Effector memory CD4-positive, alpha-beta T cell (primary cell): Measurements from ENCODE around the gene CRISPLD2.

Experiments used
- DNase-seq, 3 donors: peaks; one replicate each; pipeline ENCODE4 v3.0.0-alpha.2; 2020
- H3K27ac ChIP-seq: 2 replicates; pipeline ENCODE4 v1.7.0; 2013; ENCODE audit warnings: mild to moderate bottlenecking, low read length, moderate library complexity; ENCODE audit not compliant: insufficient read depth, poor library complexity, severe bottlenecking
- H3K27me3 ChIP-seq: replicated peaks from 2 replicates; pipeline ENCODE4 v1.7.0; 2013; ENCODE audit warnings: mild to moderate bottlenecking, low read length; ENCODE audit not compliant: insufficient read depth, control insufficient read depth, poor library complexity, severe bottlenecking
- H3K36me3 ChIP-seq: 2 replicates; pipeline ENCODE4 v1.7.0; 2013; ENCODE audit warnings: mild to moderate bottlenecking, low read length, moderate library complexity; ENCODE audit not compliant: control insufficient read depth, insufficient read depth
- H3K4me1 ChIP-seq: 2 replicates; pipeline ENCODE4 v1.7.0; 2013; ENCODE audit warnings: low read length, mild to moderate bottlenecking; ENCODE audit not compliant: control insufficient read depth, insufficient read depth, poor library complexity, severe bottlenecking
- H3K4me3 ChIP-seq: 2 replicates; pipeline ENCODE4 v1.7.0; 2013; ENCODE audit warnings: low read length, low read depth, mild to moderate bottlenecking; ENCODE audit not compliant: insufficient read depth, poor library complexity, severe bottlenecking
- H3K9me3 ChIP-seq: 2 replicates; pipeline ENCODE4 v1.7.0; 2013; ENCODE audit warnings: mild to moderate bottlenecking, low read length, moderate library complexity; ENCODE audit not compliant: control insufficient read depth

The CRISPLD2 gene

DNA sequence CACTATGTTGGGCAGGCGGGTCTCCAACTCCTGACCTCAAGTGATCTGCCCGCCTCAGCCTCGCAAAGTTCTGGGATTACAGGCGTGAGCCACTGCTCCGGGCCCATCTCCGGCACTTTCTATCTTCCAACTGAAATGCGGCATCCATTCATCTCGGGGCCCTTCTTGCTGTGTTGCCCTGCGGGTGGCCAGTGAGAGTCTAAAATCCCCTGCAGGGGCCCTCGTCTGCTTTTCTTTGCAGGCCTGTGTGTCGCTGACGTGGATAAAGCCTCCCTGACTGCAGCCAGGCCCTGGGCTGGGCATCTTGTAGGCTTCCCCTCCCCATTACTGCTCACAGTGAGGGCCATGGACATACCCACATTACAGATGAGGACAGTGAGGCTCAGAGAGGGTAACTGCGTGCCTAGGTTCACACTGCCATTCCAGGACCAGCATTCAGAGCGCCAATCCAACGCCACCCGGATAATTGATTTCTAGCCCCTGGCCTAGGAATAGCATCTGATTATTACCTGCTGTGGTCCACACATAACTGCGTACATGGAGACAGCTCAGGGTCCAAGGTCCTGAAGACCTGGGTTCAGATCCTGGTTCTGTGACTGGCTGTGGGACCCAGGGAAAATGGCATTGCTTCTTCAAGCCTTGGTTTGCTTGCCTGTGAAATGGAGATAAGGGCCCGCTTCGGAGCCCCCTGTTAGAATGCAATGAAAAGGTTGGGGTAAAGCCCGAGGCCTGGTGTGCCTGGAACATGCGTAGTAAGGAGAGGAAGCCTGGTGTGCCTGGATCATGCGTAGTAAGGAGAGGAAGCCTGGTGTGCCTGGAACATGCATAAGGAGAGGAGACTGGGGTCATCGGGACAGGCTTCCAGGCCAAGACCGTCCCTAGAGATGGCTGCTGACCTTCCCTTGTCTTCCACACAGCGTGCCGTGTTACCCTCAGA lies 25.0 kb downstream of the CRISPLD2 start:
- H3K4me1 ChIP-seq, result no peaks in the 10 kb centered on the region
- H3K36me3 ChIP-seq, result no peaks in the 10 kb centered on the region
- H3K9me3 ChIP-seq, result no peaks in the 10 kb centered on the region
- H3K4me3 ChIP-seq, result no peak overlapping the region
- H3K27ac ChIP-seq, result no peak overlapping the region
- DNase-seq, result no peak
- H3K27me3 ChIP-seq, result no peaks in the 10 kb centered on the region

GRCh38 chr16:84845496-84846002 lies 25.8 kb downstream of the CRISPLD2 start:
- Histone ChIP-seq H3K4me1 (no peaks in the 10 kb centered on the region), H3K36me3 (no peaks in the 10 kb centered on the region)

GRCh38 chr16:84847564-84848355 lies 28.0 kb downstream of the CRISPLD2 start:
- Histone ChIP-seq H3K4me3 (no peak overlapping the region), H3K4me1 (no peaks in the 10 kb centered on the region), H3K27me3 (no peaks in the 10 kb centered on the region), H3K27ac (no peak overlapping the region), H3K36me3 (no peaks in the 10 kb centered on the region), H3K9me3 (no peaks in the 10 kb centered on the region)
- DNase-seq, result no peak

More at GRCh38 chr16:84845496-84846002, 25.8 kb downstream of the CRISPLD2 start:
- Histone ChIP-seq H3K27ac (no peak overlapping the region), H3K27me3 (no peaks in the 10 kb centered on the region), H3K9me3 (no peaks in the 10 kb centered on the region), H3K4me3 (no peak overlapping the region)
- DNase-seq, result no peak

GRCh38 chr16:84848986-84849634 lies 29.3 kb downstream of the CRISPLD2 start:
- no peak overlapping the region for H3K4me3 ChIP-seq
- H3K27ac ChIP-seq, result no peak overlapping the region
- no peaks in the 10 kb centered on the region for H3K4me1 ChIP-seq
- DNase-seq, result no peak
- no peaks in the 10 kb centered on the region for H3K9me3 ChIP-seq
- H3K27me3 ChIP-seq, result no peaks in the 10 kb centered on the region
- no peaks in the 10 kb centered on the region for H3K36me3 ChIP-seq

- H3K4me3 ChIP-seq, result no peak overlapping the region
- H3K36me3 ChIP-seq, result no peaks in the 10 kb centered on the region
- H3K27me3 ChIP-seq, result no peaks in the 10 kb centered on the region
- H3K9me3 ChIP-seq, result no peaks in the 10 kb centered on the region
- no peak for DNase-seq
- H3K4me1 ChIP-seq, result no peaks in the 10 kb centered on the region
- no peak overlapping the region for H3K27ac ChIP-seq
Measured at GRCh38 chr16:84849751-84850150, 30.0 kb downstream of the CRISPLD2 start.

DNA sequence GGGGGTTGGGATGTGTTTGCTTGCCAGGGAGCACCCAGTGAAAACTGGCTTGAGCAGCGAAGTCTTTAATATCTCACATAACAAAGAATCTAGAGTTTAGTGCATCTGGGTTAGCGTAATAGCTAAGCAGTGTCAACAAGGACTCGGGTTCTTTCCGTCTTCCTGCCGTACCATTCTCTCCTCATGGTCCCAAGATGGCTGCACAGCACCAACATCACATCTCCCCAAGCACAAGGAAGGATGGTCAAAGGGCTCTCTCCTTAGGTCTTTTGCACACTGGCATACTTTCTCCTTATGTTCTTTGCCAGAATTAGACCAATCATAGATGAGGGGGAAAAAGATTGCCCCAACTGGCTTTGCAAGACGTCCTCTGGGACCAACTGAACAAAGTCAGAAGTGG lies 30.9 kb downstream of the CRISPLD2 start:
- H3K9me3 ChIP-seq, result no peaks in the 10 kb centered on the region
- no peaks in the 10 kb centered on the region for H3K27me3 ChIP-seq
- H3K4me1 ChIP-seq, result no peaks in the 10 kb centered on the region
- no peaks in the 10 kb centered on the region for H3K36me3 ChIP-seq
- H3K4me3 ChIP-seq, result no peak overlapping the region
- no peak for DNase-seq
- H3K27ac ChIP-seq, result no peak overlapping the region

DNA sequence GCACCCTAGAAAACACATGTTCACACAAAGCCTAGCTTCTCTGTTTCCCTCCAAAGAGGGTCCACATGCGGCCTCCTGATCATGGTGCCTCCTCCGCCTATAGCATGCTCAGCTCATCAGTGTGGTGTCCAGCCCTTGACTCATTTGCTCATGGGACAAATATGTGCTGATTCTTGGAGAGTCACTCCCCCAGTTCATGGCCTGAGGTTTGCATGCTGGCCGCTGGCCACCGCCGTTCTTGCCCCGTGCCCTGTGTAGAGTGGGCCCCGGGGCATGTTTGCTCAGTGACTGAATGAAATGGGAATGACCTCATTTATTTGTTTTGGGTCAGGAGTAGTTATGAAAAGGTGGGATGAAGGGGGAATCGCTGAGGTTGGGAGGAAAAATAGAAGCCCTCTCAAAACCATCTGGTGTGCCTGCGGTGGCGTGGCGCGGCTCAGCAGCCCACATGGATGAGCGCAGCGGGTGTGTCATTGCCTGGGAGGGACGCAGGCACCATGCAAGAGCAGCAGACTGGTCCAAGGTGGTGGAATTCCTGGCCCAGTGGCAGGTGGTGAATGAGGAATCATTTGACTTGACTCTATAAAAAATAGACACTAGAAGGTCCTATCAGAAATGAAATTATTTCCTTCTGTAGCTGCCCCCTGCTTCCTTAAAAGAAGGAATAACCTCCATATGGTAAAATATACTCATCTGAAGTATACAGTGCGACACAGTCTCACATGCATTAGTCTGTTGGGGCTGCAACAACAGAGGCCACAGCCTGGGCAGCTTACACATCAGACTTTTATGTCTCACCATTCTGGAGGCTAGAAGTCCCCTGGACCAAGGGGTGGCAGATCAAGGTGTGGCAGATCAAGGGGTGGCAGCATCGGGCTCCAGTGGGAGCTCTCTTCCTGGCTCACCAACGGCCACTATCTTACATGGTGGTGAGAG lies 31.7 kb downstream of the CRISPLD2 start:
- no peaks in the 10 kb centered on the region for H3K27me3 ChIP-seq
- no peaks in the 10 kb centered on the region for H3K4me1 ChIP-seq
- DNase-seq, result no peak
- H3K9me3 ChIP-seq, result no peaks in the 10 kb centered on the region
- no peaks in the 10 kb centered on the region for H3K36me3 ChIP-seq
- no peak overlapping the region for H3K27ac ChIP-seq
- H3K4me3 ChIP-seq, result no peak overlapping the region

DNA sequence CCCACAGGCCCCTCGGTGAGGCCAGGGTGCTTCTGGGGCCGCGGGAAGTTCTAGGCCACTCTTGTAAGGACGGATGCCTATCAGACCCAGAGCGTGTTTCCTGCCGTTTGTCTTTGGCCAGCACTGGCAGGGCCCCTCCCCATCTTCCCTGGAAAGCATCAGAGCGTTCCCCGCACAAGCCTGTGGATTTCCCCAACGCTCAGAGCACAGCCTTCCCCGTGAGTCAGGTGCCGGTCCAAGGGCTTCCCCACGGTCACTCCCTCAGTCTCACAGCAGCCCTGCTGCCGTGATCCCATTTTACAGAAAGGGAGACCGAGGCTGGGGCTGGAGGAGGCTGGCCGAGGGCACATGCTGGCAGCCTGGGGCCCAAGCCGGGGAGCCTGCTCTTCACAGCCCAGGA lies 33.7 kb downstream of the CRISPLD2 start:
- Histone ChIP-seq H3K27ac (no peak overlapping the region), H3K9me3 (no peaks in the 10 kb centered on the region), H3K4me3 (no peak overlapping the region), H3K27me3 (no peaks in the 10 kb centered on the region), H3K36me3 (no peaks in the 10 kb centered on the region), H3K4me1 (no peaks in the 10 kb centered on the region)
- DNase-seq, result no peak

- H3K27ac ChIP-seq, result no peak overlapping the region
- DNase-seq, result no peak
- H3K4me1 ChIP-seq, result no peaks in the 10 kb centered on the region
- H3K9me3 ChIP-seq, result no peaks in the 10 kb centered on the region
- H3K4me3 ChIP-seq, result no peak overlapping the region
- no peaks in the 10 kb centered on the region for H3K36me3 ChIP-seq
- no peaks in the 10 kb centered on the region for H3K27me3 ChIP-seq
Measured at GRCh38 chr16:84854759-84855158, 35.0 kb downstream of the CRISPLD2 start.
